ENCODE measurements around the gene MTCH1.

GRCh38 chr6:37025621-37026466 lies 39.8 kb upstream of the MTCH1 start:
- TF ChIP-seq POLR2A (IDR thresholded peaks at IDR 0.05; ENCODE audit: low read depth, low read length) (no peak), POLR2AphosphoS5 (IDR thresholded peaks at IDR 0.05; ENCODE audit: low read depth, low read length) (no peak), TAF1 (IDR thresholded peaks at IDR 0.05; ENCODE audit: low read depth, low read length) (no peak), POU2F2 (IDR thresholded peaks at IDR 0.05; ENCODE audit: low read depth, low read length) (no peak), PAX5 (IDR thresholded peaks at IDR 0.05; ENCODE audit: insufficient read depth, low read length, severe bottlenecking) (no peak)

All from GM12891 (cell line).